WTC11 (cell line): ENCODE data around the gene CRTC3. TPM values are rescaled to one million over a fixed set of nuclear protein-coding genes. Genes with fewer than 3 reads are reported as not detected.

Source experiments
- ATAC-seq: fragments of 200-7000 bp; cut with Tn5 transposase; 2 replicates; pipeline ENCODE4 v1.10.0; 2021; ENCODE audit warnings: mild to moderate bottlenecking, moderate library complexity
- CTCF ChIA-PET: fragments of 300-600 bp; sonication (Branson Sonifier 250); formaldehyde crosslinking; loops from one replicate; lab custom pipeline; 2021; ENCODE audit warnings: antibody characterized with exemption; lab: Charles Lee
- POLR2A ChIA-PET: fragments of 350-600 bp; sonication (Branson Sonifier 250); formaldehyde crosslinking; loops from one replicate; lab custom pipeline; 2021; ENCODE audit warnings: antibody characterized with exemption; lab: Charles Lee
- DNase-seq: peaks from one replicate; pipeline ENCODE4 v3.0.0; 2021; ENCODE audit warnings: low spot score
- H3K27ac Mint-ChIP-seq: 2 replicates; pipeline ENCODE4 v1.8.0; 2021; ENCODE audit warnings: mixed read lengths
- H3K27me3 Mint-ChIP-seq: 2 replicates; pipeline ENCODE4 v1.8.0; 2021; ENCODE audit warnings: low read depth, mild to moderate bottlenecking, moderate library complexity, mixed read lengths
- H3K36me3 Mint-ChIP-seq: 2 replicates; pipeline ENCODE4 v1.8.0; 2021; ENCODE audit warnings: mixed read lengths
- H3K4me1 Mint-ChIP-seq: 2 replicates; pipeline ENCODE4 v1.8.0; 2022; ENCODE audit warnings: mixed read lengths
- H3K4me3 Mint-ChIP-seq: 2 replicates; pipeline ENCODE4 v1.8.0; 2021; ENCODE audit warnings: mild to moderate bottlenecking, moderate library complexity, mixed read lengths
- H3K9me3 Mint-ChIP-seq: 2 replicates; pipeline ENCODE4 v1.8.0; 2021; ENCODE audit warnings: mixed read lengths
- GTF2I ChIP-seq: fragments of 250-450 bp; sonication (Bioruptor Pico); conservative IDR thresholded peaks from 2 replicates; pipeline ENCODE4 v1.4.0; 2021; ENCODE audit warnings: mild to moderate bottlenecking
- RELA ChIP-seq: sonication (generic); formaldehyde crosslinking; IDR thresholded peaks from 2 replicates; pipeline ENCODE4 v1.8.1; 2022; ENCODE audit warnings: missing genetic modification reagents, mild to moderate bottlenecking, borderline replicate concordance
- TCF7 ChIP-seq: sonication (generic); formaldehyde crosslinking; IDR thresholded peaks from 2 replicates; pipeline ENCODE4 v1.8.0; 2022; ENCODE audit warnings: mild to moderate bottlenecking, low read depth, missing genetic modification reagents, moderate library complexity
- TP53 ChIP-seq: sonication (generic); formaldehyde crosslinking; IDR thresholded peaks from 2 replicates; pipeline ENCODE4 v1.8.1; 2023; ENCODE audit warnings: mild to moderate bottlenecking, missing genetic modification reagents
- ZNF232 ChIP-seq: sonication (generic); formaldehyde crosslinking; IDR thresholded peaks from 2 replicates; pipeline ENCODE4 v1.8.0; 2022; ENCODE audit warnings: mild to moderate bottlenecking, missing genetic modification reagents
- ZNF263 ChIP-seq: sonication (generic); formaldehyde crosslinking; IDR thresholded peaks from 2 replicates; pipeline ENCODE4 v1.8.1; 2022; ENCODE audit warnings: low read depth, mild to moderate bottlenecking, moderate library complexity, missing genetic modification reagents
- total RNA-seq: library from RNA; stranded (reverse); gene quantifications from 3 replicates; pipeline ENCODE4 v1.2.3, GENCODE V29; 2021
- TF ChIP-seq, protein P1 (sequence below): fragments of 250-450 bp; sonication (Bioruptor Pico); IDR thresholded peaks from 2 replicates; pipeline ENCODE4 v2.1.2; 2022; ENCODE audit warnings: mild to moderate bottlenecking, moderate library complexity
- TF ChIP-seq, protein P2 (sequence below): fragments of 250-450 bp; sonication (Bioruptor Pico); IDR thresholded peaks from 2 replicates; pipeline ENCODE4 v1.9.0; 2021; ENCODE audit warnings: moderate library complexity, mild to moderate bottlenecking, inconsistent platforms, borderline replicate concordance
- TF ChIP-seq, protein P3 (sequence below): sonication (generic); formaldehyde crosslinking; IDR thresholded peaks from 2 replicates; pipeline ENCODE4 v1.8.1; 2023; ENCODE audit warnings: mild to moderate bottlenecking, missing genetic modification reagents
- TF ChIP-seq, protein P4 (sequence below): fragments of 250-450 bp; sonication (Bioruptor Pico); IDR thresholded peaks from 2 replicates; pipeline ENCODE4 v1.9.0; 2021; ENCODE audit warnings: mild to moderate bottlenecking, borderline replicate concordance
- TF ChIP-seq, protein P5 (sequence below): fragments of 250-450 bp; sonication (Bioruptor Pico); IDR thresholded peaks from 2 replicates; pipeline ENCODE4 v1.8.0; 2021; ENCODE audit warnings: mild to moderate bottlenecking
- TF ChIP-seq, protein P6 (sequence below): sonication (generic); formaldehyde crosslinking; IDR thresholded peaks from 2 replicates; pipeline ENCODE4 v1.8.0; 2023; ENCODE audit warnings: missing genetic modification reagents, mild to moderate bottlenecking, borderline replicate concordance
- TF ChIP-seq, protein P7 (sequence below): fragments of 250-450 bp; sonication (Bioruptor Pico); conservative IDR thresholded peaks from 2 replicates; pipeline ENCODE4 v1.9.0; 2021; ENCODE audit warnings: mild to moderate bottlenecking
- TF ChIP-seq, protein P8 (sequence below): sonication (generic); formaldehyde crosslinking; IDR thresholded peaks from 2 replicates; pipeline ENCODE4 v1.8.1; 2022; ENCODE audit warnings: missing genetic modification reagents, borderline replicate concordance
- TF ChIP-seq, protein P9 (sequence below): sonication (generic); formaldehyde crosslinking; IDR thresholded peaks from 2 replicates; pipeline ENCODE4 v1.8.1; 2022; ENCODE audit warnings: low read depth, mild to moderate bottlenecking, moderate library complexity, missing genetic modification reagents, borderline replicate concordance

Gene CRTC3
- total RNA-seq, 1 experiment from 2014 or later, result 8.4 TPM

DNA sequence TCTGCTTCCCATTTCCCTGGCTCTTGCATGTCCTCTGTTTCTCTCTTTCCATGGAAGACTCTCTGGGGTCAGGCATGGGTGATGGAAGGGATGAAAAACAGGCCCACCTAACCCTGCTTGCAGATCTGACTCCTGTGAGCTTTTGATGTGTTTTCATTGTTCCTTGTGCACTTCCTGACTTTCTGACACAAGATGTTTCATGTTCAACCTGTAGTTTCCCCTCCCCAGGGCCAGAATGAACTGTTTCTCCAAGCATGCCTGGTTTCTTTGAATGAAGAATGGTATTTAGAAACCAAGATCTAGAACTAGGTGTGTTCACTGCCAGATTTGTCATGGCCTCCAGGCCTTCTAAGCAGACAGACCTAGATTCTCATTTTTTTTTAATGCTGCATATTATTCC, 36.1 kb upstream of the CRTC3 start (continued):
- TF ChIP-seq, protein P1, sequence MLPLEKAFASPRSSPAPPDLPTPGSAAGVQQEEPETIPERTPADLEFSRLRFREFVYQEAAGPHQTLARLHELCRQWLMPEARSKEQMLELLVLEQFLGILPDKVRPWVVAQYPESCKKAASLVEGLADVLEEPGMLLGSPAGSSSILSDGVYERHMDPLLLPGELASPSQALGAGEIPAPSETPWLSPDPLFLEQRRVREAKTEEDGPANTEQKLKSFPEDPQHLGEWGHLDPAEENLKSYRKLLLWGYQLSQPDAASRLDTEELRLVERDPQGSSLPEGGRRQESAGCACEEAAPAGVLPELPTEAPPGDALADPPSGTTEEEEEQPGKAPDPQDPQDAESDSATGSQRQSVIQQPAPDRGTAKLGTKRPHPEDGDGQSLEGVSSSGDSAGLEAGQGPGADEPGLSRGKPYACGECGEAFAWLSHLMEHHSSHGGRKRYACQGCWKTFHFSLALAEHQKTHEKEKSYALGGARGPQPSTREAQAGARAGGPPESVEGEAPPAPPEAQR (CRISPR knock-in tag), result no peak
- TF ChIP-seq TCF7 (CRISPR knock-in tag) (no peak), ZNF232 (CRISPR knock-in tag) (no peak), ZNF263 (CRISPR knock-in tag) (no peak)
- TF ChIP-seq, protein P2, sequence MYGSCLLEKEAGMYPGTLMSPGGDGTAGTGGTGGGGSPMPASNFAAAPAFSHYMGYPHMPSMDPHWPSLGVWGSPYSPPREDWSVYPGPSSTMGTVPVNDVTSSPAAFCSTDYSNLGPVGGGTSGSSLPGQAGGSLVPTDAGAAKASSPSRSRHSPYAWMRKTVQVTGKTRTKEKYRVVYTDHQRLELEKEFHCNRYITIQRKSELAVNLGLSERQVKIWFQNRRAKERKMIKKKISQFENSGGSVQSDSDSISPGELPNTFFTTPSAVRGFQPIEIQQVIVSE, result no peak
- TF ChIP-seq, protein P3, sequence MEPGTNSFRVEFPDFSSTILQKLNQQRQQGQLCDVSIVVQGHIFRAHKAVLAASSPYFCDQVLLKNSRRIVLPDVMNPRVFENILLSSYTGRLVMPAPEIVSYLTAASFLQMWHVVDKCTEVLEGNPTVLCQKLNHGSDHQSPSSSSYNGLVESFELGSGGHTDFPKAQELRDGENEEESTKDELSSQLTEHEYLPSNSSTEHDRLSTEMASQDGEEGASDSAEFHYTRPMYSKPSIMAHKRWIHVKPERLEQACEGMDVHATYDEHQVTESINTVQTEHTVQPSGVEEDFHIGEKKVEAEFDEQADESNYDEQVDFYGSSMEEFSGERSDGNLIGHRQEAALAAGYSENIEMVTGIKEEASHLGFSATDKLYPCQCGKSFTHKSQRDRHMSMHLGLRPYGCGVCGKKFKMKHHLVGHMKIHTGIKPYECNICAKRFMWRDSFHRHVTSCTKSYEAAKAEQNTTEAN (CRISPR knock-in tag), result no peak
- TF ChIP-seq, protein P4, sequence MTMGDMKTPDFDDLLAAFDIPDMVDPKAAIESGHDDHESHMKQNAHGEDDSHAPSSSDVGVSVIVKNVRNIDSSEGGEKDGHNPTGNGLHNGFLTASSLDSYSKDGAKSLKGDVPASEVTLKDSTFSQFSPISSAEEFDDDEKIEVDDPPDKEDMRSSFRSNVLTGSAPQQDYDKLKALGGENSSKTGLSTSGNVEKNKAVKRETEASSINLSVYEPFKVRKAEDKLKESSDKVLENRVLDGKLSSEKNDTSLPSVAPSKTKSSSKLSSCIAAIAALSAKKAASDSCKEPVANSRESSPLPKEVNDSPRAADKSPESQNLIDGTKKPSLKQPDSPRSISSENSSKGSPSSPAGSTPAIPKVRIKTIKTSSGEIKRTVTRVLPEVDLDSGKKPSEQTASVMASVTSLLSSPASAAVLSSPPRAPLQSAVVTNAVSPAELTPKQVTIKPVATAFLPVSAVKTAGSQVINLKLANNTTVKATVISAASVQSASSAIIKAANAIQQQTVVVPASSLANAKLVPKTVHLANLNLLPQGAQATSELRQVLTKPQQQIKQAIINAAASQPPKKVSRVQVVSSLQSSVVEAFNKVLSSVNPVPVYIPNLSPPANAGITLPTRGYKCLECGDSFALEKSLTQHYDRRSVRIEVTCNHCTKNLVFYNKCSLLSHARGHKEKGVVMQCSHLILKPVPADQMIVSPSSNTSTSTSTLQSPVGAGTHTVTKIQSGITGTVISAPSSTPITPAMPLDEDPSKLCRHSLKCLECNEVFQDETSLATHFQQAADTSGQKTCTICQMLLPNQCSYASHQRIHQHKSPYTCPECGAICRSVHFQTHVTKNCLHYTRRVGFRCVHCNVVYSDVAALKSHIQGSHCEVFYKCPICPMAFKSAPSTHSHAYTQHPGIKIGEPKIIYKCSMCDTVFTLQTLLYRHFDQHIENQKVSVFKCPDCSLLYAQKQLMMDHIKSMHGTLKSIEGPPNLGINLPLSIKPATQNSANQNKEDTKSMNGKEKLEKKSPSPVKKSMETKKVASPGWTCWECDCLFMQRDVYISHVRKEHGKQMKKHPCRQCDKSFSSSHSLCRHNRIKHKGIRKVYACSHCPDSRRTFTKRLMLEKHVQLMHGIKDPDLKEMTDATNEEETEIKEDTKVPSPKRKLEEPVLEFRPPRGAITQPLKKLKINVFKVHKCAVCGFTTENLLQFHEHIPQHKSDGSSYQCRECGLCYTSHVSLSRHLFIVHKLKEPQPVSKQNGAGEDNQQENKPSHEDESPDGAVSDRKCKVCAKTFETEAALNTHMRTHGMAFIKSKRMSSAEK (CRISPR knock-in tag), result no peak
- TF ChIP-seq, protein P5, sequence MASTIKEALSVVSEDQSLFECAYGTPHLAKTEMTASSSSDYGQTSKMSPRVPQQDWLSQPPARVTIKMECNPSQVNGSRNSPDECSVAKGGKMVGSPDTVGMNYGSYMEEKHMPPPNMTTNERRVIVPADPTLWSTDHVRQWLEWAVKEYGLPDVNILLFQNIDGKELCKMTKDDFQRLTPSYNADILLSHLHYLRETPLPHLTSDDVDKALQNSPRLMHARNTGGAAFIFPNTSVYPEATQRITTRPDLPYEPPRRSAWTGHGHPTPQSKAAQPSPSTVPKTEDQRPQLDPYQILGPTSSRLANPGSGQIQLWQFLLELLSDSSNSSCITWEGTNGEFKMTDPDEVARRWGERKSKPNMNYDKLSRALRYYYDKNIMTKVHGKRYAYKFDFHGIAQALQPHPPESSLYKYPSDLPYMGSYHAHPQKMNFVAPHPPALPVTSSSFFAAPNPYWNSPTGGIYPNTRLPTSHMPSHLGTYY, result no peak
- TF ChIP-seq, all 79 proteins: peak for 0

DNA sequence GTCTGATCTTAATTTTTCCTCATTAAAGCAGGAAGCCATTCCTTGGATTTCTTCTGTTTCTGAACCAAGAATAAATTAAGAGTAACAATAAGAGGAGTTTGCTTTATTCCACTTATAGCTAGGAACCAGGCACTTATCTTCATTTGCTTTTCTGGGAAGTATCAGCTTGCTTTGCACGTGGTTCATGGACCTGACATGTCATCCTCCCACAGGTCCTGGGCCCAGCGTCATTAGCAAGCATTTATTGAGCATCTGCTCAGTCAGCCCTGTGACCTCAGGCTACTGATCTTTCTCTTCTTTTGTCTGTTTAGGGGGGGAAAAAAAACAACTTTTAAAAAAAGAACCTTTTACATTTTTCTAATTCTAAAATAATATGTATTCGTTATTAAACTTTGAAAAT, 34.7 kb upstream of the CRTC3 start:
- H3K9me3 Mint-ChIP-seq, result no peaks in the 10 kb centered on the region
- CTCF ChIA-PET, result no interaction called here
- H3K4me1 Mint-ChIP-seq, result no peaks in the 10 kb centered on the region; the same call in 1 of the 2 replicates
- no peak for ATAC-seq
- H3K27ac Mint-ChIP-seq, result no peak overlapping the region
- no peaks in the 10 kb centered on the region for H3K27me3 Mint-ChIP-seq
- DNase-seq, result no peak
- H3K36me3 Mint-ChIP-seq, result peaks cover 64% of the 10 kb centered on the region
- POLR2A ChIA-PET, result no interaction called here
- H3K4me3 Mint-ChIP-seq, result no peak overlapping the region
- TF ChIP-seq, protein P6, sequence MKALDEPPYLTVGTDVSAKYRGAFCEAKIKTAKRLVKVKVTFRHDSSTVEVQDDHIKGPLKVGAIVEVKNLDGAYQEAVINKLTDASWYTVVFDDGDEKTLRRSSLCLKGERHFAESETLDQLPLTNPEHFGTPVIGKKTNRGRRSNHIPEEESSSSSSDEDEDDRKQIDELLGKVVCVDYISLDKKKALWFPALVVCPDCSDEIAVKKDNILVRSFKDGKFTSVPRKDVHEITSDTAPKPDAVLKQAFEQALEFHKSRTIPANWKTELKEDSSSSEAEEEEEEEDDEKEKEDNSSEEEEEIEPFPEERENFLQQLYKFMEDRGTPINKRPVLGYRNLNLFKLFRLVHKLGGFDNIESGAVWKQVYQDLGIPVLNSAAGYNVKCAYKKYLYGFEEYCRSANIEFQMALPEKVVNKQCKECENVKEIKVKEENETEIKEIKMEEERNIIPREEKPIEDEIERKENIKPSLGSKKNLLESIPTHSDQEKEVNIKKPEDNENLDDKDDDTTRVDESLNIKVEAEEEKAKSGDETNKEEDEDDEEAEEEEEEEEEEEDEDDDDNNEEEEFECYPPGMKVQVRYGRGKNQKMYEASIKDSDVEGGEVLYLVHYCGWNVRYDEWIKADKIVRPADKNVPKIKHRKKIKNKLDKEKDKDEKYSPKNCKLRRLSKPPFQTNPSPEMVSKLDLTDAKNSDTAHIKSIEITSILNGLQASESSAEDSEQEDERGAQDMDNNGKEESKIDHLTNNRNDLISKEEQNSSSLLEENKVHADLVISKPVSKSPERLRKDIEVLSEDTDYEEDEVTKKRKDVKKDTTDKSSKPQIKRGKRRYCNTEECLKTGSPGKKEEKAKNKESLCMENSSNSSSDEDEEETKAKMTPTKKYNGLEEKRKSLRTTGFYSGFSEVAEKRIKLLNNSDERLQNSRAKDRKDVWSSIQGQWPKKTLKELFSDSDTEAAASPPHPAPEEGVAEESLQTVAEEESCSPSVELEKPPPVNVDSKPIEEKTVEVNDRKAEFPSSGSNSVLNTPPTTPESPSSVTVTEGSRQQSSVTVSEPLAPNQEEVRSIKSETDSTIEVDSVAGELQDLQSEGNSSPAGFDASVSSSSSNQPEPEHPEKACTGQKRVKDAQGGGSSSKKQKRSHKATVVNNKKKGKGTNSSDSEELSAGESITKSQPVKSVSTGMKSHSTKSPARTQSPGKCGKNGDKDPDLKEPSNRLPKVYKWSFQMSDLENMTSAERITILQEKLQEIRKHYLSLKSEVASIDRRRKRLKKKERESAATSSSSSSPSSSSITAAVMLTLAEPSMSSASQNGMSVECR (CRISPR knock-in tag), result no peak
- TF ChIP-seq, protein P7, sequence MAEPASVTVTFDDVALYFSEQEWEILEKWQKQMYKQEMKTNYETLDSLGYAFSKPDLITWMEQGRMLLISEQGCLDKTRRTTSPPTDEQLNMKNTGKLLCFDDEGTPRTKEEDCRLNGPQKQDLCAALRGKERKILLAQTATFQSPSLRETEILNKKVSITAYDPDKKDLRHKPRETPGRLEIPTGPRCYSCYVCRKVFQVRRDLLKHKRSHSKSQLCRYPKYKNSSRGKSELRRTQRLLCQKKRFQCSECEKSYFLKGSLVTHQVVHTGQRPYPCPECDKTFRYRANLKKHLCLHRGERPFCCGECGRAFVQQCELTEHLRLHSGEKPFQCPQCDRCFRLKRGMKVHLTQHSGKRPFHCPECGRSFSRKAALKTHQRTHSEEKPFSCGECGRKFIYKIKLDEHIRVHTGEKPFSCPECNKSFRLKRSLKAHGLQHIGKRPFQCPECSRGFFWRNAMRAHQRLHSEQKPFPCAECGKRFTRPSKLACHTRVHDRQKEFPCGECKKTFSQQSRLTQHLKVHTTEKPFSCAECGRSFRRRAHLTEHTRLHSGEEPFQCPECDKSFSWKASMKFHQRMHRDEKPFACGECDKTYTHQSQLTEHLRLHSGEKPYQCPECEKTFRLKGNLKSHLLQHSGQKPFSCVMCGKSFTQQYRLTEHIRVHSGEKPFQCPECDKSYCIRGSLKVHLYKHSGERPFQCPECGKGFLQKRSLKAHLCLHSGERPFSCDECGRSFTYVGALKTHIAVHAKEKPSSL (CRISPR knock-in tag), result no peak
- no peak for TF ChIP-seq GTF2I (CRISPR knock-in tag)
- no peak for TF ChIP-seq TP53 (CRISPR knock-in tag)
- TF ChIP-seq, protein P8, sequence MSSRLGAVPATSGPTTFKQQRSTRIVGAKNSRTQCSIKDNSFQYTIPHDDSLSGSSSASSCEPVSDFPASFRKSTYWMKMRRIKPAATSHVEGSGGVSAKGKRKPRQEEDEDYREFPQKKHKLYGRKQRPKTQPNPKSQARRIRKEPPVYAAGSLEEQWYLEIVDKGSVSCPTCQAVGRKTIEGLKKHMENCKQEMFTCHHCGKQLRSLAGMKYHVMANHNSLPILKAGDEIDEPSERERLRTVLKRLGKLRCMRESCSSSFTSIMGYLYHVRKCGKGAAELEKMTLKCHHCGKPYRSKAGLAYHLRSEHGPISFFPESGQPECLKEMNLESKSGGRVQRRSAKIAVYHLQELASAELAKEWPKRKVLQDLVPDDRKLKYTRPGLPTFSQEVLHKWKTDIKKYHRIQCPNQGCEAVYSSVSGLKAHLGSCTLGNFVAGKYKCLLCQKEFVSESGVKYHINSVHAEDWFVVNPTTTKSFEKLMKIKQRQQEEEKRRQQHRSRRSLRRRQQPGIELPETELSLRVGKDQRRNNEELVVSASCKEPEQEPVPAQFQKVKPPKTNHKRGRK (CRISPR knock-in tag), result no peak
- TF ChIP-seq RELA (CRISPR knock-in tag), result no peak
- TF ChIP-seq, protein P9, sequence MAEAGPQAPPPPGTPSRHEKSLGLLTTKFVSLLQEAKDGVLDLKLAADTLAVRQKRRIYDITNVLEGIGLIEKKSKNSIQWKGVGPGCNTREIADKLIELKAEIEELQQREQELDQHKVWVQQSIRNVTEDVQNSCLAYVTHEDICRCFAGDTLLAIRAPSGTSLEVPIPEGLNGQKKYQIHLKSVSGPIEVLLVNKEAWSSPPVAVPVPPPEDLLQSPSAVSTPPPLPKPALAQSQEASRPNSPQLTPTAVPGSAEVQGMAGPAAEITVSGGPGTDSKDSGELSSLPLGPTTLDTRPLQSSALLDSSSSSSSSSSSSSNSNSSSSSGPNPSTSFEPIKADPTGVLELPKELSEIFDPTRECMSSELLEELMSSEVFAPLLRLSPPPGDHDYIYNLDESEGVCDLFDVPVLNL (CRISPR knock-in tag), result no peak
